OCI-LY7 (cell line): ENCODE data around the gene LRRC28. TPM values are rescaled to one million over a fixed set of nuclear protein-coding genes. Genes with fewer than 3 reads are reported as not detected.

Experiments used
- BruUV-seq: library from RNA; stranded (reverse); fragments of 400-500 nt; replicated peaks from 2 replicates; lab custom pipeline; 2021; lab: Mats Ljungman, UMichigan
- CTCF ChIA-PET: fragments of 300-600 bp; sonication (Branson Sonifier 250); formaldehyde crosslinking; loops from one replicate; lab custom pipeline; 2022; ENCODE audit warnings: antibody characterized with exemption; ENCODE audit not compliant: unreplicated experiment; lab: Charles Lee
- POLR2A ChIA-PET: fragments of 300-600 bp; sonication (Branson Sonifier 250); formaldehyde crosslinking; loops from one replicate; lab custom pipeline; 2022; ENCODE audit warnings: antibody characterized with exemption; lab: Charles Lee
- DNase-seq: peaks from one replicate; pipeline ENCODE4 v3.0.0-alpha.2; 2015; ENCODE audit warnings: low spot score
- H2AFZ ChIP-seq: fragments of 200-600 bp; sonication (generic), shearing (Covaris generic); 2 replicates; pipeline ENCODE4 v1.6.1; 2014; ENCODE audit warnings: mild to moderate bottlenecking, antibody characterized with exemption, low read length, moderate library complexity
- H3K27ac ChIP-seq: fragments of 200-600 bp; sonication (generic); 2 replicates; pipeline ENCODE4 v1.5.1; 2014; ENCODE audit warnings: mixed run types, low read depth, mild to moderate bottlenecking, moderate library complexity, low read length, inconsistent platforms; ENCODE audit not compliant: poor library complexity, severe bottlenecking
- H3K36me3 ChIP-seq: fragments of 200-600 bp; sonication (generic); 2 replicates; pipeline ENCODE4 v1.6.1; 2014; ENCODE audit warnings: mild to moderate bottlenecking, antibody characterized with exemption, low read length, moderate library complexity, mixed read lengths; ENCODE audit not compliant: insufficient read depth
- H3K4me1 ChIP-seq: fragments of 200-600 bp; sonication (generic); 2 replicates; pipeline ENCODE4 v1.5.1; 2014; ENCODE audit warnings: mild to moderate bottlenecking, low read length; ENCODE audit not compliant: insufficient read depth, poor library complexity, severe bottlenecking
- H3K4me2 ChIP-seq: fragments of 200-600 bp; sonication (generic); 2 replicates; pipeline ENCODE4 v1.6.1; 2014; ENCODE audit warnings: mild to moderate bottlenecking, low read length
- H3K4me3 ChIP-seq: fragments of 200-600 bp; sonication (generic); 2 replicates; pipeline ENCODE4 v1.5.1; 2014; ENCODE audit warnings: mild to moderate bottlenecking, low read depth, low read length; ENCODE audit not compliant: poor library complexity, severe bottlenecking
- H3K79me2 ChIP-seq: fragments of 200-600 bp; sonication (generic); 2 replicates; pipeline ENCODE4 v1.6.1; 2016; ENCODE audit warnings: low read depth, mild to moderate bottlenecking, low read length, moderate library complexity, mixed read lengths; ENCODE audit not compliant: insufficient read depth
- H3K9me2 ChIP-seq: fragments of 200-600 bp; sonication (generic); 2 replicates; pipeline ENCODE4 v1.6.1; 2016; ENCODE audit warnings: mild to moderate bottlenecking, low read length, mixed read lengths; ENCODE audit not compliant: insufficient read depth
- H3K9me3 ChIP-seq: fragments of 200-600 bp; sonication (generic); 2 replicates; pipeline ENCODE4 v1.6.1; 2014; ENCODE audit warnings: mild to moderate bottlenecking, mixed run types, low read length, mixed read lengths
- H4K20me1 ChIP-seq: fragments of 200-600 bp; sonication (generic); 2 replicates; pipeline ENCODE4 v1.6.1; 2014; ENCODE audit warnings: mild to moderate bottlenecking, antibody characterized with exemption, low read length, moderate library complexity, mixed read lengths; ENCODE audit not compliant: insufficient read depth
- CTCF ChIP-seq: fragments of 200-600 bp; sonication (generic); conservative IDR thresholded peaks from 2 replicates; pipeline ENCODE4 v1.5.1; 2014; ENCODE audit warnings: mild to moderate bottlenecking, antibody characterized with exemption, low read length, moderate library complexity, mixed read lengths
- EZH2phosphoT487 ChIP-seq: fragments of 200-600 bp; sonication (generic); IDR thresholded peaks from 2 replicates; pipeline ENCODE4 v1.6.1; 2018; ENCODE audit warnings: low read depth, borderline replicate concordance, mild to moderate bottlenecking, mixed run types, antibody characterized with exemption, low read length, moderate library complexity, mixed read lengths
- intact Hi-C: fragments of 100-400 bp; cut with micrococcal nuclease; formaldehyde crosslinking; loops from one replicate; pipeline ENCODE4 v1.10.0; 2022; ENCODE audit not compliant: unreplicated experiment
- total RNA-seq, 2 experiments: library from RNA; depleted of rRNA in 1 of 2; stranded (reverse); fragments of >200 nt in 1 of 2; shearing (Covaris generic) in 1 of 2; gene quantifications; 2 replicates each; pipeline ENCODE4 v1.2.3, GENCODE V29; 2014 to 2022

Gene LRRC28
- total RNA-seq, 2 experiments from 2014 or later, result 25.7 to 30.2 TPM

GRCh38 chr15:99257107-99257750, 5.9 kb downstream of the LRRC28 start:
- ChIA-PET CTCF (no interaction called here), POLR2A (no interaction called here)
- Histone ChIP-seq H3K79me2 (peaks cover 19% of the 10 kb centered on the region; the same call in 1 of the 2 replicates), H4K20me1 (no peaks in the 10 kb centered on the region), H3K9me3 (no peaks in the 10 kb centered on the region), H3K4me2 (no peak overlapping the region), H2AFZ (no peak overlapping the region), H3K36me3 (peaks cover 18% of the 10 kb centered on the region; the same call in 1 of the 2 replicates), H3K27ac (no peak overlapping the region), H3K9me2 (no peaks in the 10 kb centered on the region), H3K4me1 (peaks cover 20% of the 10 kb centered on the region), H3K4me3 (no peak overlapping the region)
- no peak for TF ChIP-seq CTCF
- TF ChIP-seq EZH2phosphoT487, result no peak
- intact Hi-C loops, result no loop called here
- DNase-seq, result no peak
- BruUV-seq, result no TSS peak

GRCh38 chr15:99264125-99264524, 12.8 kb downstream of the LRRC28 start:
- Histone ChIP-seq H4K20me1 (peaks cover 6% of the 10 kb centered on the region; the same call in 1 of the 2 replicates), H3K4me3 (no peak overlapping the region), H3K9me3 (no peaks in the 10 kb centered on the region), H3K9me2 (no peaks in the 10 kb centered on the region), H3K27ac (no peak overlapping the region), H3K4me2 (no peak overlapping the region), H2AFZ (no peak overlapping the region), H3K4me1 (no peaks in the 10 kb centered on the region), H3K79me2 (no peaks in the 10 kb centered on the region), H3K36me3 (no peaks in the 10 kb centered on the region)
- TF ChIP-seq CTCF, result no peak
- TF ChIP-seq EZH2phosphoT487, result no peak
- intact Hi-C loops, result no loop called here
- DNase-seq, result no peak
- no TSS peak for BruUV-seq
- ChIA-PET POLR2A (interaction anchor here (1.1 kb wide), 1 partner anchor 9 kb away, joined by 5 read pairs; no protein-coding TSS in a partner anchor), CTCF (no interaction called here)

GRCh38 chr15:99265541-99266070, 14.3 kb downstream of the LRRC28 start:
- no peaks in the 10 kb centered on the region for H3K4me1 ChIP-seq
- intact Hi-C loops, result no loop called here
- no peak overlapping the region for H2AFZ ChIP-seq
- no peaks in the 10 kb centered on the region for H3K9me3 ChIP-seq
- H3K36me3 ChIP-seq, result no peaks in the 10 kb centered on the region
- H4K20me1 ChIP-seq, result peaks cover 6% of the 10 kb centered on the region; the same call in 1 of the 2 replicates
- H3K9me2 ChIP-seq, result no peaks in the 10 kb centered on the region
- BruUV-seq, result no TSS peak
- DNase-seq, result no peak
- no peak overlapping the region for H3K4me3 ChIP-seq
- no peak overlapping the region for H3K4me2 ChIP-seq
- no peaks in the 10 kb centered on the region for H3K79me2 ChIP-seq
- ChIA-PET CTCF (no interaction called here), POLR2A (no interaction called here)
- TF ChIP-seq CTCF, result no peak
- TF ChIP-seq EZH2phosphoT487, result no peak
- no peak overlapping the region for H3K27ac ChIP-seq
